OCI-LY7 (cell line): Measurements from ENCODE around the gene KCNK4. TPM values are rescaled to one million over a fixed set of nuclear protein-coding genes. Genes with fewer than 3 reads are reported as not detected.

Experiments used
- BruUV-seq: library from RNA; stranded (reverse); fragments of 400-500 nt; replicated peaks from 2 replicates; lab custom pipeline; 2021; lab: Mats Ljungman, UMichigan
- CTCF ChIA-PET: fragments of 300-600 bp; sonication (Branson Sonifier 250); formaldehyde crosslinking; loops from one replicate; lab custom pipeline; 2022; ENCODE audit warnings: antibody characterized with exemption; ENCODE audit not compliant: unreplicated experiment; lab: Charles Lee
- POLR2A ChIA-PET: fragments of 300-600 bp; sonication (Branson Sonifier 250); formaldehyde crosslinking; loops from one replicate; lab custom pipeline; 2022; ENCODE audit warnings: antibody characterized with exemption; lab: Charles Lee
- DNase-seq: peaks from one replicate; pipeline ENCODE4 v3.0.0-alpha.2; 2015; ENCODE audit warnings: low spot score
- H2AFZ ChIP-seq: fragments of 200-600 bp; sonication (generic), shearing (Covaris generic); 2 replicates; pipeline ENCODE4 v1.6.1; 2014; ENCODE audit warnings: mild to moderate bottlenecking, antibody characterized with exemption, low read length, moderate library complexity
- H3K27ac ChIP-seq: fragments of 200-600 bp; sonication (generic); 2 replicates; pipeline ENCODE4 v1.5.1; 2014; ENCODE audit warnings: mixed run types, low read depth, mild to moderate bottlenecking, moderate library complexity, low read length, inconsistent platforms; ENCODE audit not compliant: poor library complexity, severe bottlenecking
- H3K36me3 ChIP-seq: fragments of 200-600 bp; sonication (generic); 2 replicates; pipeline ENCODE4 v1.6.1; 2014; ENCODE audit warnings: mild to moderate bottlenecking, antibody characterized with exemption, low read length, moderate library complexity, mixed read lengths; ENCODE audit not compliant: insufficient read depth
- H3K4me1 ChIP-seq: fragments of 200-600 bp; sonication (generic); 2 replicates; pipeline ENCODE4 v1.5.1; 2014; ENCODE audit warnings: mild to moderate bottlenecking, low read length; ENCODE audit not compliant: insufficient read depth, poor library complexity, severe bottlenecking
- H3K4me2 ChIP-seq: fragments of 200-600 bp; sonication (generic); 2 replicates; pipeline ENCODE4 v1.6.1; 2014; ENCODE audit warnings: mild to moderate bottlenecking, low read length
- H3K4me3 ChIP-seq: fragments of 200-600 bp; sonication (generic); 2 replicates; pipeline ENCODE4 v1.5.1; 2014; ENCODE audit warnings: mild to moderate bottlenecking, low read depth, low read length; ENCODE audit not compliant: poor library complexity, severe bottlenecking
- H3K79me2 ChIP-seq: fragments of 200-600 bp; sonication (generic); 2 replicates; pipeline ENCODE4 v1.6.1; 2016; ENCODE audit warnings: low read depth, mild to moderate bottlenecking, low read length, moderate library complexity, mixed read lengths; ENCODE audit not compliant: insufficient read depth
- H3K9me2 ChIP-seq: fragments of 200-600 bp; sonication (generic); 2 replicates; pipeline ENCODE4 v1.6.1; 2016; ENCODE audit warnings: mild to moderate bottlenecking, low read length, mixed read lengths; ENCODE audit not compliant: insufficient read depth
- H3K9me3 ChIP-seq: fragments of 200-600 bp; sonication (generic); 2 replicates; pipeline ENCODE4 v1.6.1; 2014; ENCODE audit warnings: mild to moderate bottlenecking, mixed run types, low read length, mixed read lengths
- H4K20me1 ChIP-seq: fragments of 200-600 bp; sonication (generic); 2 replicates; pipeline ENCODE4 v1.6.1; 2014; ENCODE audit warnings: mild to moderate bottlenecking, antibody characterized with exemption, low read length, moderate library complexity, mixed read lengths; ENCODE audit not compliant: insufficient read depth
- CTCF ChIP-seq: fragments of 200-600 bp; sonication (generic); conservative IDR thresholded peaks from 2 replicates; pipeline ENCODE4 v1.5.1; 2014; ENCODE audit warnings: mild to moderate bottlenecking, antibody characterized with exemption, low read length, moderate library complexity, mixed read lengths
- EZH2phosphoT487 ChIP-seq: fragments of 200-600 bp; sonication (generic); IDR thresholded peaks from 2 replicates; pipeline ENCODE4 v1.6.1; 2018; ENCODE audit warnings: low read depth, borderline replicate concordance, mild to moderate bottlenecking, mixed run types, antibody characterized with exemption, low read length, moderate library complexity, mixed read lengths
- intact Hi-C: fragments of 100-400 bp; cut with micrococcal nuclease; formaldehyde crosslinking; loops from one replicate; pipeline ENCODE4 v1.10.0; 2022; ENCODE audit not compliant: unreplicated experiment
- total RNA-seq, 2 experiments: library from RNA; depleted of rRNA in 1 of 2; stranded (reverse); fragments of >200 nt in 1 of 2; shearing (Covaris generic) in 1 of 2; gene quantifications; 2 replicates each; pipeline ENCODE4 v1.2.3, GENCODE V29; 2014 to 2022

The KCNK4 gene
- total RNA-seq, 2 experiments from 2014 or later, result 0.80 to 0.95 TPM

GRCh38 chr11:64287676-64288352 is 3.3 kb upstream of the KCNK4 start:
- CTCF ChIA-PET, result no interaction called here
- BruUV-seq, result no TSS peak
- intact Hi-C loops, result loop anchor here (5.0 kb wide), 1 partner anchor 86 kb away; no protein-coding TSS in a partner anchor
- TF ChIP-seq CTCF, result no peak
- no peaks in the 10 kb centered on the region for H3K9me3 ChIP-seq
- H4K20me1 ChIP-seq, result no peaks in the 10 kb centered on the region
- H3K27ac ChIP-seq, result no peak overlapping the region
- POLR2A ChIA-PET, result no interaction called here
- no peak for DNase-seq
- H3K4me3 ChIP-seq, result no peak overlapping the region
- no peaks in the 10 kb centered on the region for H3K9me2 ChIP-seq
- H2AFZ ChIP-seq, result no peak overlapping the region
- peaks cover 14% of the 10 kb centered on the region for H3K4me1 ChIP-seq
- no peaks in the 10 kb centered on the region for H3K36me3 ChIP-seq
- no peaks in the 10 kb centered on the region for H3K79me2 ChIP-seq
- no peak overlapping the region for H3K4me2 ChIP-seq

- Histone ChIP-seq H3K36me3 (no peaks in the 10 kb centered on the region), H4K20me1 (no peaks in the 10 kb centered on the region), H3K4me3 (no peak overlapping the region), H3K9me2 (no peaks in the 10 kb centered on the region), H2AFZ (no peak overlapping the region), H3K4me2 (no peak overlapping the region), H3K27ac (no peak overlapping the region), H3K4me1 (peaks cover 14% of the 10 kb centered on the region), H3K79me2 (no peaks in the 10 kb centered on the region), H3K9me3 (no peaks in the 10 kb centered on the region)
- no peak for DNase-seq
- BruUV-seq, result no TSS peak
- ChIA-PET CTCF (interaction anchor here (0.6 kb wide), 1 partner anchor 19 kb away, joined by 7 read pairs; no protein-coding TSS in a partner anchor), POLR2A (no interaction called here)
- intact Hi-C loops, result loop anchor here (5.0 kb wide), 1 partner anchor 86 kb away; no protein-coding TSS in a partner anchor
- no peak for TF ChIP-seq EZH2phosphoT487
- TF ChIP-seq CTCF, result no peak
These were observed 2.8 kb upstream of the KCNK4 start for GRCh38 chr11:64288353-64288750.

GRCh38 chr11:64289002-64289564 is 2.0 kb upstream of the KCNK4 start:
- Histone ChIP-seq H2AFZ (no peak overlapping the region), H3K79me2 (no peaks in the 10 kb centered on the region), H3K27ac (no peak overlapping the region), H4K20me1 (no peaks in the 10 kb centered on the region), H3K9me2 (no peaks in the 10 kb centered on the region), H3K4me3 (no peak overlapping the region), H3K36me3 (no peaks in the 10 kb centered on the region), H3K4me2 (no peak overlapping the region), H3K4me1 (peaks cover 10% of the 10 kb centered on the region), H3K9me3 (no peaks in the 10 kb centered on the region)
- CTCF ChIA-PET, result interaction anchor here (0.6 kb wide), 1 partner anchor 20 kb away, joined by 7 read pairs; no protein-coding TSS in a partner anchor
- intact Hi-C loops, result loop anchor here (5.0 kb wide), 1 partner anchor 87 kb away; no protein-coding TSS in a partner anchor
- no peak for TF ChIP-seq CTCF
- no peak for TF ChIP-seq EZH2phosphoT487
- no TSS peak for BruUV-seq
- DNase-seq, result no peak
- POLR2A ChIA-PET, result no interaction called here
